ENCODE results near the gene CPLX1. TPM values are rescaled to one million over a fixed set of nuclear protein-coding genes. Genes with fewer than 3 reads are reported as not detected.

Gene CPLX1
- total RNA-seq, 1 experiment from 2014 or later, result 14.5 TPM

DNA sequence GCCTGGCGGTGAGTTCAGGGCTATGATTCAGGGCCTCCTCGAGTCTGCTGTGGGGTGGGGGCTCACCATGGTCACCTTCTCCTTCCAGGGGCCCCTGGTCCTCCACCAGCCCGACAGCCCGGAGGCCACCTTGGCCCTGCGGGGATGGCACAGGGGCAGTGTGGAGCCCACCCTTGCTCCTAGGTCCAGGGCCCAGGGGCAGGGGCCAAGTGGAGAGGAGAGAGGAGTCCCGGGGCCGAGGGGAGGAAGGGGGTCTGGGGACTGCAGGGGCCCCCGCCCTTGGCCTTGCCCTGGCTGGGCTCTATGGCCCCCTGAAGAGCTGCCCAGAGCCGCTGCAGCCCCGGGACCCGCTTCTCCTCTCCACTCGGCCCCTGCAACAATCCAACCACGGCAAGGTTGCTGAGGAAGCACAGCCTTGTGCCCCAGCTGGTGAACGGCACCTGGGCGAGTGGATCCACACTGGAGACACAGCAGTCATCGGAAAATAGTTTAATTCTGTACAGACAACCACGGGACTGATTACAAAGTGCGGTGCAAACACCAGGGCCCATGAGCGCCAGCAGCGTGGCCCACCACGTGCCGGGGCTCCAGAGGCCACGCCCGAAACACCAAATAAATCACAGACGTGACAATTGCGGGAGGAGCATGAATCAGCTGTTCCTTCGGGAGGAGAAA, 23.0 kb upstream of the CPLX1 start:
- no peak overlapping the region for H3K9ac ChIP-seq (ENCODE audit: low read length)
- no peaks in the 10 kb centered on the region for H3K36me3 ChIP-seq (ENCODE audit: control insufficient read depth in 1 of 2, insufficient read depth in 2 of 2, low read length in 2 of 2)
- ChIA-PET CTCF (no interaction called here), RAD21 (ENCODE audit: low non-redundant PET in 1 of 2, low total read pairs in 2 of 2, uncharacterized antibody in 2 of 2, unreplicated experiment in 2 of 2) (no interaction called here), POLR2A (no interaction called here)
- TF ChIP-seq TCF7L2 (IDR thresholded peaks at IDR 0.05; ENCODE audit: borderline replicate concordance, extremely low read depth, insufficient read depth, insufficient read length) (no peak), EZH2 (IDR thresholded peaks at IDR 0.05) (no peak), FOSL1 (IDR thresholded peaks at IDR 0.05; ENCODE audit: low read depth) (no peak), POLR2AphosphoS5 (IDR thresholded peaks at IDR 0.05; ENCODE audit: low read depth, low read length) (no peak), POLR2A (IDR thresholded peaks at IDR 0.05; ENCODE audit: borderline replicate concordance, extremely low read depth, insufficient read depth, insufficient read length) (no peak), EZH2phosphoT487 (IDR thresholded peaks at IDR 0.05; ENCODE audit: borderline replicate concordance) (no peak), SIN3A (IDR thresholded peaks at IDR 0.05; ENCODE audit: low read depth) (no peak), ELF1 (IDR thresholded peaks at IDR 0.05; ENCODE audit: borderline replicate concordance, low read depth) (no peak), EGR1 (IDR thresholded peaks at IDR 0.05; ENCODE audit: low read depth) (no peak), SRF (IDR thresholded peaks at IDR 0.05; ENCODE audit: low read depth) (no peak), ZFX (IDR thresholded peaks at IDR 0.05) (no peak), ZNF274 (IDR thresholded peaks at IDR 0.05; ENCODE audit: low read depth, low read length) (no peak), JUND (IDR thresholded peaks at IDR 0.05) (no peak), CEBPB (IDR thresholded peaks at IDR 0.05; ENCODE audit: low read depth) (no peak), RAD21 (IDR thresholded peaks at IDR 0.05; ENCODE audit: low read depth) (no peak)
- TF ChIP-seq, protein P1, sequence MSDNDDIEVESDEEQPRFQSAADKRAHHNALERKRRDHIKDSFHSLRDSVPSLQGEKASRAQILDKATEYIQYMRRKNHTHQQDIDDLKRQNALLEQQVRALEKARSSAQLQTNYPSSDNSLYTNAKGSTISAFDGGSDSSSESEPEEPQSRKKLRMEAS (IDR thresholded peaks at IDR 0.05), result no peak
- TF ChIP-seq, protein P2, sequence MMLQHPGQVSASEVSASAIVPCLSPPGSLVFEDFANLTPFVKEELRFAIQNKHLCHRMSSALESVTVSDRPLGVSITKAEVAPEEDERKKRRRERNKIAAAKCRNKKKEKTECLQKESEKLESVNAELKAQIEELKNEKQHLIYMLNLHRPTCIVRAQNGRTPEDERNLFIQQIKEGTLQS (IDR thresholded peaks at IDR 0.05), result no peak
- TF ChIP-seq, protein P3, sequence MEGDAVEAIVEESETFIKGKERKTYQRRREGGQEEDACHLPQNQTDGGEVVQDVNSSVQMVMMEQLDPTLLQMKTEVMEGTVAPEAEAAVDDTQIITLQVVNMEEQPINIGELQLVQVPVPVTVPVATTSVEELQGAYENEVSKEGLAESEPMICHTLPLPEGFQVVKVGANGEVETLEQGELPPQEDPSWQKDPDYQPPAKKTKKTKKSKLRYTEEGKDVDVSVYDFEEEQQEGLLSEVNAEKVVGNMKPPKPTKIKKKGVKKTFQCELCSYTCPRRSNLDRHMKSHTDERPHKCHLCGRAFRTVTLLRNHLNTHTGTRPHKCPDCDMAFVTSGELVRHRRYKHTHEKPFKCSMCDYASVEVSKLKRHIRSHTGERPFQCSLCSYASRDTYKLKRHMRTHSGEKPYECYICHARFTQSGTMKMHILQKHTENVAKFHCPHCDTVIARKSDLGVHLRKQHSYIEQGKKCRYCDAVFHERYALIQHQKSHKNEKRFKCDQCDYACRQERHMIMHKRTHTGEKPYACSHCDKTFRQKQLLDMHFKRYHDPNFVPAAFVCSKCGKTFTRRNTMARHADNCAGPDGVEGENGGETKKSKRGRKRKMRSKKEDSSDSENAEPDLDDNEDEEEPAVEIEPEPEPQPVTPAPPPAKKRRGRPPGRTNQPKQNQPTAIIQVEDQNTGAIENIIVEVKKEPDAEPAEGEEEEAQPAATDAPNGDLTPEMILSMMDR (IDR thresholded peaks at IDR 0.05 in 2 of 3, conservative IDR thresholded peaks at IDR 0.05 in 1 of 3; ENCODE audit: borderline replicate concordance in 1 of 3, insufficient read depth in 1 of 3, low read depth in 2 of 3, low read length in 2 of 3), result no peak
- no peak overlapping the region for H3K27ac ChIP-seq (ENCODE audit: low read depth, low read length)
- no peaks in the 10 kb centered on the region for H3K9me2 ChIP-seq (ENCODE audit: insufficient read depth)
- ATAC-seq, result no peak
- H3K9me3 ChIP-seq (ENCODE audit: control insufficient read depth in 1 of 2, insufficient read depth in 1 of 2, low read depth in 1 of 2, low read length in 2 of 2), result no peaks in the 10 kb centered on the region
- H3K4me2 ChIP-seq (ENCODE audit: low read length), result no peak overlapping the region
- no peak overlapping the region for H3K4me3 ChIP-seq (replicated peaks in 1 of 2; ENCODE audit: low read depth in 1 of 2, low read length in 2 of 2)
- no TSS peak for BruUV-seq (replicated peaks)
- no peaks in the 10 kb centered on the region for H3K4me1 ChIP-seq (ENCODE audit: control insufficient read depth in 1 of 2, insufficient read depth in 2 of 2, low read length in 2 of 2)
- H3K79me2 ChIP-seq (ENCODE audit: insufficient read depth, low read length), result no peaks in the 10 kb centered on the region
- intact Hi-C loops (cut with micrococcal nuclease), result loop anchor here (10.0 kb wide), 1 partner anchor 66 kb away; no protein-coding TSS in a partner anchor
- no peak for DNase-seq (ENCODE audit: low read depth, low spot score)
- no peak overlapping the region for H2AFZ ChIP-seq (ENCODE audit: low read depth, low read length, poor library complexity, severe bottlenecking)
- H4K20me1 ChIP-seq (ENCODE audit: insufficient read depth), result no peaks in the 10 kb centered on the region
- no peaks in the 10 kb centered on the region for H3K27me3 ChIP-seq (ENCODE audit: insufficient read depth, low read length)
